RWPE2 (cell line): Measurements from ENCODE around the gene ENOPH1.
"Not testable (repeated sequence)": the region's sequence is repeated elsewhere in the genome, so short reads cannot be mapped to it uniquely, and the experiment has no call there.

Experiments
- ATAC-seq: fragments of 200-7000 bp; cut with Tn5 transposase; 3 replicates; pipeline ENCODE4 v1.9.1; 2021; ENCODE audit warnings: low read depth
- DNase-seq: peaks from one replicate; pipeline ENCODE4 v3.0.0-alpha.2; 2020; ENCODE audit warnings: low spot score
- H3K27ac ChIP-seq: fragments of 450-650 bp; 2 replicates; pipeline ENCODE4 v1.5.1; 2017; ENCODE audit warnings: mild to moderate bottlenecking; ENCODE audit not compliant: poor library complexity, severe bottlenecking
- H3K27me3 ChIP-seq: fragments of 250-450 bp; sonication (Bioruptor Pico); 2 replicates; pipeline ENCODE4 v1.5.1; 2021; ENCODE audit warnings: mild to moderate bottlenecking, moderate library complexity; ENCODE audit not compliant: insufficient read depth, poor library complexity, severe bottlenecking
- H3K36me3 ChIP-seq: fragments of 250-450 bp; sonication (Bioruptor Pico); 2 replicates; pipeline ENCODE4 v1.5.1; 2020; ENCODE audit warnings: low read depth, mild to moderate bottlenecking, moderate library complexity
- H3K4me1 ChIP-seq: fragments of 250-450 bp; sonication (Bioruptor Pico); 2 replicates; pipeline ENCODE4 v1.5.1; 2021; ENCODE audit warnings: mild to moderate bottlenecking, moderate library complexity; ENCODE audit not compliant: insufficient read depth, poor library complexity, severe bottlenecking
- H3K4me3 ChIP-seq: fragments of 250-450 bp; sonication (Bioruptor Pico); 2 replicates; pipeline ENCODE4 v1.5.1; 2021; ENCODE audit warnings: mild to moderate bottlenecking, moderate library complexity; ENCODE audit not compliant: severe bottlenecking
- H3K9me3 ChIP-seq: fragments of 250-450 bp; sonication (Bioruptor Pico); 2 replicates; pipeline ENCODE4 v1.5.1; 2021; ENCODE audit warnings: mild to moderate bottlenecking, moderate library complexity; ENCODE audit not compliant: severe bottlenecking
- TF ChIP-seq, protein P1 (sequence below): fragments of 450-650 bp; IDR thresholded peaks from one replicate; pipeline ENCODE4 v1.5.1; 2017; ENCODE audit warnings: mild to moderate bottlenecking, moderate library complexity; ENCODE audit not compliant: poor library complexity, severe bottlenecking

Gene ENOPH1

DNA sequence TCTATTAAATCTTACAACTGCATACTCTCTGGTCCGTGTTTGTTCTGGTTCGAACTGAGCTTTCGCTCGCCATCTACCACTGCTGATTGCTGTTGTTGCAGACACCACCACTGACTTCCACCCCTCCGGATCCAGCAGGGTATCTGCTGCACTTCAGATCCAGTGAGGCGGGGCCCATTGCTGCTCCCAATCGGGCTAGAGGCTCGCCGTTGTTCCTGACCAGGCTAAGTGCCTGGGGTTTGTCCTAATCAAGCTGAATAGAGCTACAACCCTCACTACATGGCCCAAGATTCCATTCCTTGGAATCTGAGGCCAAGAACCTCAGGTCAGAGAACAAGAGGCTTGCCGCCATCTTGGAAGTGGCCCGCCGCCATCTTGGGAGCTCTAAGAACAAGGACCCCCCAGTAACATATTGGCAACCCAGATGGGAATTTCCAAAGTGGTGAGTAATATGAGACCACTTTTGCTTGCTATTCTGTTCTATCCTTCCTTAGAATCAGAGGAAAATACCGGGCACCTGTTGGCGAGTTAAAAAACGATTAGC is 43.3 kb downstream of the ENOPH1 start:
- no peak for DNase-seq
- H3K4me3 ChIP-seq = no peak overlapping the region
- no peak for ATAC-seq
- H3K4me1 ChIP-seq = no peaks in the 10 kb centered on the region
- H3K9me3 ChIP-seq = no peaks in the 10 kb centered on the region
- H3K36me3 ChIP-seq = no peaks in the 10 kb centered on the region
- no peak overlapping the region for H3K27ac ChIP-seq
- TF ChIP-seq, protein P1, sequence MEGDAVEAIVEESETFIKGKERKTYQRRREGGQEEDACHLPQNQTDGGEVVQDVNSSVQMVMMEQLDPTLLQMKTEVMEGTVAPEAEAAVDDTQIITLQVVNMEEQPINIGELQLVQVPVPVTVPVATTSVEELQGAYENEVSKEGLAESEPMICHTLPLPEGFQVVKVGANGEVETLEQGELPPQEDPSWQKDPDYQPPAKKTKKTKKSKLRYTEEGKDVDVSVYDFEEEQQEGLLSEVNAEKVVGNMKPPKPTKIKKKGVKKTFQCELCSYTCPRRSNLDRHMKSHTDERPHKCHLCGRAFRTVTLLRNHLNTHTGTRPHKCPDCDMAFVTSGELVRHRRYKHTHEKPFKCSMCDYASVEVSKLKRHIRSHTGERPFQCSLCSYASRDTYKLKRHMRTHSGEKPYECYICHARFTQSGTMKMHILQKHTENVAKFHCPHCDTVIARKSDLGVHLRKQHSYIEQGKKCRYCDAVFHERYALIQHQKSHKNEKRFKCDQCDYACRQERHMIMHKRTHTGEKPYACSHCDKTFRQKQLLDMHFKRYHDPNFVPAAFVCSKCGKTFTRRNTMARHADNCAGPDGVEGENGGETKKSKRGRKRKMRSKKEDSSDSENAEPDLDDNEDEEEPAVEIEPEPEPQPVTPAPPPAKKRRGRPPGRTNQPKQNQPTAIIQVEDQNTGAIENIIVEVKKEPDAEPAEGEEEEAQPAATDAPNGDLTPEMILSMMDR = no peak
- no peaks in the 10 kb centered on the region for H3K27me3 ChIP-seq

- not testable (repeated sequence) for H3K4me1 ChIP-seq, H3K9me3 ChIP-seq, H3K4me3 ChIP-seq, H3K27me3 ChIP-seq, H3K27ac ChIP-seq, H3K36me3 ChIP-seq, DNase-seq, ATAC-seq
These were observed 45.5 kb downstream of the ENOPH1 start for GRCh38 chr4:82475931-82476330.

GRCh38 chr4:82477469-82477868 is 47.1 kb downstream of the ENOPH1 start:
- H3K9me3 ChIP-seq, H3K27ac ChIP-seq, H3K4me3 ChIP-seq, ATAC-seq, H3K4me1 ChIP-seq, H3K27me3 ChIP-seq, H3K36me3 ChIP-seq, DNase-seq: not testable (repeated sequence)

- H3K4me1 ChIP-seq = no peaks in the 10 kb centered on the region
- no peak for ATAC-seq
These were observed 49.2 kb downstream of the ENOPH1 start for GRCh38 chr4:82479562-82479961.

DNA sequence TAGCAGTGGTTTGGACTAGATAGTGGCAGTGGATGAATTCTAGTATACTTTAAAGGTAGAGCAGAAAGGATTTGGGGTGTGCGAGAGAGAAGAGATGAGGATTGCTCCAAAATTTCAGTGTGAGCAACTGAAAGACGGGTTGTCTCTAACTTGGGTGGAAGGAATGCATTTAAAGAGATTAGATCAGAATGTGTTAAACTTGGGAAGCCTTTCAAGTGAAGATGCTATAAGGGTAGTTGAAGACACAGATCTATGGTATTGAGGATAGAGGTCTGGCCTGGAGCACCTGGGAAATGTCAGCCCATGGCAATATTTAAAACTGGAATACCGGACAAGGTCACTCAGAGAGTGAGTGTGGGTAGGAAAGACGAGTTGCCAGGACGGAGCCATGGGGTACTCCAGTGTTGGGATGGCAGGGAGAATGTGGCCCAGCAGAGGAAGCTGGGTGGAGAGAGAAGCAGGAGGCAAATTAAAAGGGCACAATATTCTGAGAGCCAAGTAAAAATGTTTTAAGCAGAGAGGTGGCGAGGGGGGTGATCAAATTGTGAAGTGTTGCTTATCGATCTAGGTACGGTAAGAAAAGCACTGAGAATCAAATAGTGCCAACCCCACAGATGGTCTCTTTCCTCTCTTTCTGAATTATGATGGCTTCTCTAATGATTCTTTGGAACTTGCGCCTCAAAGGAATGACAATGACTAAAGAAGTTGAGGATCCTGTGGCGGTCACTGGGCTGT is 50.5 kb downstream of the ENOPH1 start:
- Histone ChIP-seq H3K4me1 (no peaks in the 10 kb centered on the region), H3K27me3 (no peaks in the 10 kb centered on the region), H3K4me3 (no peak overlapping the region), H3K36me3 (no peaks in the 10 kb centered on the region), H3K9me3 (no peaks in the 10 kb centered on the region), H3K27ac (no peak overlapping the region)
- DNase-seq (no peak), ATAC-seq (no peak)
- TF ChIP-seq, protein P1 = no peak

More at GRCh38 chr4:82479562-82479961, 49.2 kb downstream of the ENOPH1 start:
- Histone ChIP-seq H3K36me3 (no peaks in the 10 kb centered on the region), H3K4me3 (no peak overlapping the region), H3K9me3 (no peaks in the 10 kb centered on the region), H3K27me3 (no peaks in the 10 kb centered on the region), H3K27ac (no peak overlapping the region)
- no peak for DNase-seq
- TF ChIP-seq, protein P1 = no peak

DNA sequence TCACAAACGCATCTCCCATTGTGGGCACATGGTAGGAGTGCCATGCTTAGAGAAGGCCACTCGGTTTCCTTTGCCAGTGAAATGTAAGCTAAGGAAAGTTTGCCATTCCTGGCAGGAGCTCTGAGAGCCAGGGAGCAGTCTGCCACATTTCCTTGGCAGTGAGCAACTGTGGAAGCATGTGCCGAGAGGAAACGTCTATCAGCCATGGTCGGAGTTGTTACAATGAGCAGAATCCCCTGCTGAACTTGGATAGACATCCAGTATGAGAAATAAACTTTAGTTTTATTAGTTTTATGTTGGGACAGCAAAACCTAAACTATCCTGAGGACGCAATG is 51.1 kb downstream of the ENOPH1 start:
- Histone ChIP-seq H3K4me3 (no peak overlapping the region), H3K36me3 (no peaks in the 10 kb centered on the region), H3K9me3 (no peaks in the 10 kb centered on the region), H3K27ac (no peak overlapping the region), H3K27me3 (no peaks in the 10 kb centered on the region), H3K4me1 (no peaks in the 10 kb centered on the region)
- ATAC-seq (no peak), DNase-seq (no peak)
- TF ChIP-seq, protein P1 = no peak
